ENCODE data around the gene RABAC1.
"Not testable (repeated sequence)": the region's sequence is repeated elsewhere in the genome, so short reads cannot be mapped to it uniquely, and the experiment has no call there.

RABAC1 gene

DNA sequence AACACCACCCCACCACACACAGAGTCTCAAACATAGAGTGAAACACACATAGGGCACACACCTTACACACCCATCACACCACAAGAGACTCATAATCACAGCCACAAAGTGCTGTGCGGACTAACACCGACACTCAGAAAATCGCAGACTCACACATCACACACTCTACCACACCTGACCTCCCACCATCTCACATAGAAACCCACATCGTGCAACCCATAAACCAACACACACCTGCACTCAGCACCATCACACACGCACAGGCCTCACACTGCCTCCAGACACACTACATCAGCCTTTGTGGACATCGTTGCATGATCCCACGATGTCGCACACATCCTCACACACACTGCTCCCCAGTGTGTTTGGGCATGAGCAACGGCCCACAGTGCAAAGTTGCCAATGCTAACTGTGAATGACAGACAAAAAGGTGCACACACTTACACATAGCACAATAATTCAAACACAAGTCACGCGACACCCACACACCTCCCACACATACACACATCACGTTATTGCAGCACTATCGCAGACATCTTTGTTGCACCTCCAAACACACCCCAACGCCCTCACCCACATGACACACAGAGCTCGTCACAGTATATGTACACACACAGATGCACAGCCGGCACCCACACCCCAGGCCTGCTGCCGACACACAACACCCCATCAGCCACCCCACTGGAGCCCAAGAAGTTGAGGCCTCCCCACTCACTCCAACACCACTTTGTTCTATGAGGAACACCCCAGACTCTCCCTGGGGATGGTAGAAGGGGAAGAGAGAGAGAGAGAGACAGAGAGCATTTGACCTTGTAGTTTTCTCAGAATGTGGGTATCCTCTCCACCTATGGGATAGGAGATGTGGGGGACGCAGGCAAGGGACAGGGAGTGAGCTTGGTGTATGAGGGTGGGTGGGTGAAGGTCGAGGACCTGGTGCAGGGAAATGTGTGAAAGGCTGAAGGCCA, 36.2 kb upstream of the RABAC1 start:
- Mint-ChIP-seq H3K9me3 (peaks cover 6% of the 10 kb centered on the region), H3K4me1 (peaks cover 18% of the 10 kb centered on the region), H3K27ac (no peak overlapping the region), H3K4me3 (peak overlapping the region; percentile 28 to 64 (median 48)), H3K36me3 (ENCODE audit: low read depth) (no peaks in the 10 kb centered on the region), H3K27me3 (ENCODE audit: low read depth) (peaks cover 72% of the 10 kb centered on the region)
- TF ChIP-seq, protein P1, sequence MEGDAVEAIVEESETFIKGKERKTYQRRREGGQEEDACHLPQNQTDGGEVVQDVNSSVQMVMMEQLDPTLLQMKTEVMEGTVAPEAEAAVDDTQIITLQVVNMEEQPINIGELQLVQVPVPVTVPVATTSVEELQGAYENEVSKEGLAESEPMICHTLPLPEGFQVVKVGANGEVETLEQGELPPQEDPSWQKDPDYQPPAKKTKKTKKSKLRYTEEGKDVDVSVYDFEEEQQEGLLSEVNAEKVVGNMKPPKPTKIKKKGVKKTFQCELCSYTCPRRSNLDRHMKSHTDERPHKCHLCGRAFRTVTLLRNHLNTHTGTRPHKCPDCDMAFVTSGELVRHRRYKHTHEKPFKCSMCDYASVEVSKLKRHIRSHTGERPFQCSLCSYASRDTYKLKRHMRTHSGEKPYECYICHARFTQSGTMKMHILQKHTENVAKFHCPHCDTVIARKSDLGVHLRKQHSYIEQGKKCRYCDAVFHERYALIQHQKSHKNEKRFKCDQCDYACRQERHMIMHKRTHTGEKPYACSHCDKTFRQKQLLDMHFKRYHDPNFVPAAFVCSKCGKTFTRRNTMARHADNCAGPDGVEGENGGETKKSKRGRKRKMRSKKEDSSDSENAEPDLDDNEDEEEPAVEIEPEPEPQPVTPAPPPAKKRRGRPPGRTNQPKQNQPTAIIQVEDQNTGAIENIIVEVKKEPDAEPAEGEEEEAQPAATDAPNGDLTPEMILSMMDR (IDR thresholded peaks at IDR 0.05; ENCODE audit: unreplicated experiment in 3 of 3) = no peak

DNA sequence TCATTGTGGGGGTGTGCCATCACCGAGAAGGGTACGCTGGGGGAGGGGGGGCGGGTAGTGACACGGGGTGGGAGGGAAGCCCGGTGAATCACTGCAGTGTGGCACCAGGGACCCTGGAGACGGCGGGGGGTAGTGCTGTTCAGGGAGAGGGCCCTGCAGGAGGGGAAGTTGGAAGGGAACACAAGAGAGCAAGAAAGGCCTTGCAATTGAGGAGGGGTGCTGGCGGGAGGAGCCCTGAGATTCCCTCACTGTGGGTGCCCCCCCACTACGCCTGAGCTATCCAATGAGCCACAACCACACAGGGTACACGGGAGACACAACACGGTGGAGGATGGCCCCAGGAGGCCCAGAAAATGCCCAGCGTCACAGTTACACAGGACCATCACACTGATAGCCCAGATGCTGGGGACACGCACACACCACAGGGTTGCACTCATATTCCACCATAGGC, 35.4 kb upstream of the RABAC1 start:
- H3K27me3 Mint-ChIP-seq (ENCODE audit: low read depth) = peaks cover 65% of the 10 kb centered on the region
- H3K27ac Mint-ChIP-seq = no peak overlapping the region
- H3K4me3 Mint-ChIP-seq = peak overlapping the region; percentile 28 to 64 (median 48)
- H3K4me1 Mint-ChIP-seq = peaks cover 17% of the 10 kb centered on the region
- H3K9me3 Mint-ChIP-seq = peaks cover 3% of the 10 kb centered on the region
- TF ChIP-seq, protein P1 (IDR thresholded peaks at IDR 0.05; ENCODE audit: unreplicated experiment in 3 of 3) = no peak
- H3K36me3 Mint-ChIP-seq (ENCODE audit: low read depth) = no peaks in the 10 kb centered on the region

DNA sequence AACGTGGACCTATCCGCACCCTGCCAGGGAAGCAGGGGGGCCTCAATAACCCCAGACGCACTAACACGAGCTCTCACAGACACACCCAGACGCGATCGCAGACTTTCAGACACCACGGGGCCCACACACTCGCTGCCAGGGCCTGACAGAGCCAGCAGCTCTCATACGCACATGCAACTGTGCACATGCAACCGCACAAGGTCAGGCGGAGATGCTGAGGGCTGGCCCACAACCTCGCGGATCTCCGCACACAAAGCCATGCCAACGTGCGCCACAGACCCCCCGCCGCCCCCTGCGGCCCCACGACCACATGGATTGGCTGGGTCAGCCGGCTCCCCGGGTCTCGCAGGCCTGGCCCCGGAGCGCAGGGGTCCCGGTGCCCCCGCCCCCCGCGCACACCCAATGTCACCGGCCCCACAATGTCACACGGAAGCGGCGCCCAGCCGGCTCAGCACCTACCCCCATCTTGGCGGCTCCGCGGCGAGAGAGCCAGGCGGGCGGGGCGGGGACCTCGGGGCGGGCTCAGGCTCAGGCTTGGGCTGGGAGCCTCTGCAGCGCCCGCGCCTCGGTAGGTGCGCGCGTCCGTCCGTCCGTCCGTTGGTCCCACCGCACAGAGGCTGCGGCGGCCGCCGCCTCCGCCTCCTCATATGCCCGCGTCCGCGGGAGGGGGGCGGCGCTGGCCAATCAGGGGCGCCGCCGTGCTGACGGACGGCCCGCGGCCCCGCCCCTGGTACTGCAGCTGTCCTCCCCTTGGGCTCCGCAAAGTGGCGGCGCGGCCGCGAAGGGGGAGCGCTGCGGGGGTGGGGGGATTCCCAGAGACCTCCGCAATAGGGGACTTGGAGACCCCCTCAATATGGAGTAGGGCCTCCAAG, 34.7 kb upstream of the RABAC1 start, which contains the start of gene ATP1A3:
TSS of gene ATP1A3 (minus strand) at position 619 of the 872 bp plus-strand sequence. CDS start at position 465, 154 bp downstream.
- H3K9me3 Mint-ChIP-seq = peaks cover 3% of the 10 kb centered on the region
- no peaks in the 10 kb centered on the region for H3K36me3 Mint-ChIP-seq (ENCODE audit: low read depth)
- peak within 1 kb of the TSS; percentile 68 to 78 (median 76) for H3K4me3 Mint-ChIP-seq
- H3K27me3 Mint-ChIP-seq (ENCODE audit: low read depth) = peaks cover 60% of the 10 kb centered on the region
- TF ChIP-seq, protein P1 (IDR thresholded peaks at IDR 0.05; ENCODE audit: unreplicated experiment in 3 of 3) = no peak
- peaks cover 13% of the 10 kb centered on the region for H3K4me1 Mint-ChIP-seq
- no peak within 1 kb of the TSS for H3K27ac Mint-ChIP-seq

DNA sequence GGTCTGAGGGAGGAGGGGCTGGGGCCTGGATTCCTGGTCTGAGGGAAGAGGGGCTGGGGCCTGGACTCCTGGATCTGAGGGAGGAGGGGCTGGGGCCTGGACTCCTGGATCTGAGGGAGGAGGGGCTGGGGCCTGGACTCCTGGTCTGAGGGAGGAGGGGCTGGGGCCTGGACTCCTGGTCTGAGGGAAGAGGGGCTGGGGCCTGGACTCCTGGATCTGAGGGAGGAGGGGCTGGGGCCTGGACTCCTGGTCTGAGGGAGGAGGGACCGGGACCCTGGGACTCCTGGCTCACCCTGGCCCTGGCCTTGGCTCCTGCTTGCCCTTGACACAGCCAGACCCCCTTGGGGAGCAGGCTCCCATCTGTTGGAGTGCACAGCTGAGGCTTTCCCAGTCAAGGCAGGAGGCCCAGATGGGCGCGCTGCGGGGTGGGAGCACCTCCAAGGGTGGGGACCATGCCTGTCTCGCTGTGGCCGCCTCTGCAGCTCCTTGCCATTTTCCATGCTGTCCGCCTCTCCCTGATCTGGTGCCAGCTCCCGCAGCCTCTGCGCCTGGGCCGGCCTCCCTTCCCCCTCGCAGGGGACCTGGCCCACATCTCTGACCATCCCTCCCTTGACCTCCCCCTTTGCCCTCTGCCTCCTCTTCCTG, 32.9 kb upstream of the RABAC1 start:
- not testable (repeated sequence) for H3K36me3 Mint-ChIP-seq (ENCODE audit: low read depth); H3K9me3 Mint-ChIP-seq; H3K27ac Mint-ChIP-seq
- peaks cover 13% of the 10 kb centered on the region for H3K4me1 Mint-ChIP-seq
- peaks cover 57% of the 10 kb centered on the region for H3K27me3 Mint-ChIP-seq (ENCODE audit: low read depth)
- peak overlapping the region in 1 of 3 experiments; percentile 64 for H3K4me3 Mint-ChIP-seq

DNA sequence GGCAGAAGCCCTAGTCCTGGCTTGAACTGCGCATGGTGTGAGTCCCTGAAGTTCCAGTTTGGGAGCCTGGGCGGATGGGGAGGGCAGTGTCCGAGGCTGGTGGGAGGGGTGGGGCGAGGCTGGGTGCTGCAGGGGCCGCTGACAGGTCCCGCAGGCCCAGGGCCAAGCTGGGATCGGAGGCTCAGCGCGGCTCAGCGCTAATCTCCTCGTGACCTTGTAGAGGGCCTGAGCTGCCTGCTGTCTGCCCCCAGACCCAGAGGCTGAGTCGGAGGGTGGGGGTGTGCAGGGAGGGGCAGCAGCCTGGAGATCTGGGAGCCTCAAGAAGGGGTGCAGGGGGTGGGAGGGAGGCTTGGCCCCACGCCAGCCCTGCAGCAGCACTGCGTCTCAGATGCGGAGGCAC, 31.9 kb upstream of the RABAC1 start:
- peak overlapping the region in 1 of 3 experiments; percentile 50 for H3K4me3 Mint-ChIP-seq
- no peaks in the 10 kb centered on the region for H3K36me3 Mint-ChIP-seq (ENCODE audit: low read depth)
- TF ChIP-seq, protein P1 (IDR thresholded peaks at IDR 0.05; ENCODE audit: unreplicated experiment in 3 of 3) = no peak
- peaks cover 3% of the 10 kb centered on the region for H3K9me3 Mint-ChIP-seq
- H3K27me3 Mint-ChIP-seq (ENCODE audit: low read depth) = peaks cover 47% of the 10 kb centered on the region
- no peak overlapping the region for H3K27ac Mint-ChIP-seq
- H3K4me1 Mint-ChIP-seq = peaks cover 8% of the 10 kb centered on the region
